Kidney epithelial cell (primary cell): ENCODE results near the gene PTH2. TPM values are rescaled to one million over a fixed set of nuclear protein-coding genes. Genes with fewer than 3 reads are reported as not detected.

Source experiments
- DNase-seq: peaks from one replicate; pipeline ENCODE4 v3.0.0-alpha.2; 2010; ENCODE audit warnings: low read depth
- H3K27me3 ChIP-seq: 2 replicates; pipeline ENCODE4 v1.6.0; 2011; ENCODE audit warnings: low read length; ENCODE audit not compliant: control insufficient read depth, insufficient read depth
- H3K36me3 ChIP-seq: 2 replicates; pipeline ENCODE4 v1.5.1; 2011; ENCODE audit warnings: low read length; ENCODE audit not compliant: control insufficient read depth, insufficient read depth
- H3K4me3 ChIP-seq: 2 replicates; pipeline ENCODE4 v1.5.1; 2011; ENCODE audit warnings: low read depth, mild to moderate bottlenecking, control low read depth, low read length
- CTCF ChIP-seq: IDR thresholded peaks from 2 replicates; pipeline ENCODE4 v1.5.1; 2011; ENCODE audit warnings: mild to moderate bottlenecking, moderate library complexity, low read length, control low read depth, inconsistent platforms; ENCODE audit not compliant: insufficient read depth, poor library complexity, severe bottlenecking
- total RNA-seq: library from RNA; depleted of rRNA; stranded (reverse); fragments of >200 nt; gene quantifications from 2 replicates; pipeline ENCODE4 v1.2.3, GENCODE V29; 2015

The PTH2 gene
- total RNA-seq, 1 donor from 2014 or later: not detected

- H3K27me3 ChIP-seq: peaks cover 70% of the 10 kb centered on the region
- DNase-seq: no peak
- no peak overlapping the region for H3K4me3 ChIP-seq
- no peaks in the 10 kb centered on the region for H3K36me3 ChIP-seq
- TF ChIP-seq CTCF: no peak
Measured at GRCh38 chr19:49420227-49420626, 3.0 kb downstream of the PTH2 start.

- no peaks in the 10 kb centered on the region for H3K36me3 ChIP-seq
- H3K4me3 ChIP-seq: no peak overlapping the region
- H3K27me3 ChIP-seq: peaks cover 60% of the 10 kb centered on the region
- no peak for DNase-seq
- no peak for TF ChIP-seq CTCF
Measured at GRCh38 chr19:49419173-49419572, 4.1 kb downstream of the PTH2 start.

- Histone ChIP-seq H3K27me3 (peaks cover 54% of the 10 kb centered on the region), H3K4me3 (no peak overlapping the region), H3K36me3 (no peaks in the 10 kb centered on the region)
- no peak for DNase-seq
- TF ChIP-seq CTCF: no peak
Measured at GRCh38 chr19:49418511-49418910, 4.7 kb downstream of the PTH2 start.

GRCh38 chr19:49417088-49417487 is 6.2 kb downstream of the PTH2 start:
- Histone ChIP-seq H3K36me3 (no peaks in the 10 kb centered on the region), H3K4me3 (no peak overlapping the region), H3K27me3 (peaks cover 40% of the 10 kb centered on the region)
- DNase-seq: no peak
- no peak for TF ChIP-seq CTCF

- Histone ChIP-seq H3K36me3 (no peaks in the 10 kb centered on the region), H3K27me3 (peaks cover 28% of the 10 kb centered on the region), H3K4me3 (no peak overlapping the region)
- no peak for DNase-seq
- TF ChIP-seq CTCF: no peak
Measured at GRCh38 chr19:49415810-49416200, 7.4 kb downstream of the PTH2 start.

DNA sequence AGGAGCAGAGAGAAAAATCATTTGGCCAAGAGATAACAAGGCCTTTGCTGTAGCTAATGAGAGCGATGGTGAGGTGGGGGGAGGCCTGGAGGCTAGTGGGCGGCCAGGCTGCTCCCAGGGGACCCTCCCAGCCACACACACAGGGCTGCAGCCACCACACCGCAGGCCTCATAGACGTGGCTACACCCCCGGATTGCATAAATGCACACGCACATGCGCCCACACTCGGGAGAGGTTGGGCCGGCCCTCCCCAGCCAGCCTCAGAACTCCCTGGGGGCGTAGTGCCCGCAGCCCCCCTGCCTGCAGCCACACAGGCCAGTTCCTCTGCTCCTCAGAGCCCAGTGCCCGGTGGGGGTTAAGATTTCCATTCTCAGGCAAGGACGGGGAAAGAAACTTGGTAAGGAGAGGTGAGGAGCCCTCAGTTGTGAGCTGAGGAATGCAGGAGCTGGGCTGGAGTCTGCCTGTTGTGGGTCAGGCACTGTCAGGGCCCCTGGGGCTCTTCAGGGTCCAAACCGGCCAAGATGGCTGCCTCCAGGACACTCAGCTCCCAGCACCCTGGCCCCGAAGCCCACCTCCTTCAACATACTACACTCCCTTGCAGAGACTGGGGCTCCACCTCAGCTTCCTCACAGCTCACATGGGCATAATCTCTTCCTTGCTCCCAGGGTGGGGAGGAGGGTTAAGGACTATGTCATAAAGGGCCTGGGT is 8.0 kb downstream of the PTH2 start:
- DNase-seq: no peak
- no peak for TF ChIP-seq CTCF
- peaks cover 23% of the 10 kb centered on the region for H3K27me3 ChIP-seq

More for the DNA sequence above, 8.0 kb downstream of the PTH2 start:
- H3K36me3 ChIP-seq: no peaks in the 10 kb centered on the region
- no peak overlapping the region for H3K4me3 ChIP-seq
